Caki2 (cell line): ENCODE results near the gene VWA5B1. TPM values are rescaled to one million over a fixed set of nuclear protein-coding genes. Genes with fewer than 3 reads are reported as not detected.
"Not testable (repeated sequence)": the region's sequence is repeated elsewhere in the genome, so short reads cannot be mapped to it uniquely, and the experiment has no call there.

Source experiments
- DNase-seq: peaks from one replicate; pipeline ENCODE4 v3.0.0-alpha.2; 2015; ENCODE audit warnings: low read depth
- in situ Hi-C: cut with HindIII; loops from 2 replicates; pipeline ENCODE4 v1.10.0; 2016; ENCODE audit warnings: low sequenced_read_pairs, low pct_unique_long_range_greater_than_20kb, mixed read lengths
- total RNA-seq: library from RNA; depleted of rRNA; stranded (reverse); fragments of >200 nt; shearing (Covaris generic); gene quantifications from 2 replicates; pipeline ENCODE4 v1.2.3, GENCODE V29; 2014; ENCODE audit warnings: low replicate concordance

Gene VWA5B1
- total RNA-seq, 1 experiment from 2014 or later = not detected

DNA sequence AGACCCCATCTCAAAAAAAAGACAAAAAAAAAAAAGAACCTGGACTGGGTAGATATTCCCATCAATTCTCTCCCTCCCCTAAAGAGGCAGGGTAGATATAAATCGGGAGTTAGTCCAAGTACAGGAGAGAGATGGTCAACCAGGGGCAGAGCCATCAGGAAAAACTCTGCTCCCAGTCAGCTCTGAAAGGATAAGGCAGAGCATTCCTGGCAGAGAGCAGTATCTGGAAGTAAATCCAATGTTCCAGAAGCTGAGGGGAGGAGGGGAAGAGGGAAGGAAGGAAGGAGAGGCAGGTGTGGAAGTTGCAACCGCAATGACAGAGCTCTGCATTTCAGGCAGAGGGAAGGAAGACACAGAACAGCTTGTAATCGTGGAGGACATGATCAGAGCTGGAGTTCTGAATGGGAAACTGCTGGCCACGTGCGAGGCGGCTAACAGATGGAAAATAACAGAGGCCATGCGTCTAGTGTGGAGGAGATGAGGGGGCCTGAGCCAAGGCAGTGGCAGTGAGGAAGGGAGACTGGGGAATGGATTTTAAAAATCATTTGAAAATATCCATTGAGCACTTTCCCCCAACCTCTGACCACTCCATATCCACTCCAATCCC, 15.3 kb upstream of the VWA5B1 start:
- no peak for DNase-seq
- in situ Hi-C loops = no loop called here

DNA sequence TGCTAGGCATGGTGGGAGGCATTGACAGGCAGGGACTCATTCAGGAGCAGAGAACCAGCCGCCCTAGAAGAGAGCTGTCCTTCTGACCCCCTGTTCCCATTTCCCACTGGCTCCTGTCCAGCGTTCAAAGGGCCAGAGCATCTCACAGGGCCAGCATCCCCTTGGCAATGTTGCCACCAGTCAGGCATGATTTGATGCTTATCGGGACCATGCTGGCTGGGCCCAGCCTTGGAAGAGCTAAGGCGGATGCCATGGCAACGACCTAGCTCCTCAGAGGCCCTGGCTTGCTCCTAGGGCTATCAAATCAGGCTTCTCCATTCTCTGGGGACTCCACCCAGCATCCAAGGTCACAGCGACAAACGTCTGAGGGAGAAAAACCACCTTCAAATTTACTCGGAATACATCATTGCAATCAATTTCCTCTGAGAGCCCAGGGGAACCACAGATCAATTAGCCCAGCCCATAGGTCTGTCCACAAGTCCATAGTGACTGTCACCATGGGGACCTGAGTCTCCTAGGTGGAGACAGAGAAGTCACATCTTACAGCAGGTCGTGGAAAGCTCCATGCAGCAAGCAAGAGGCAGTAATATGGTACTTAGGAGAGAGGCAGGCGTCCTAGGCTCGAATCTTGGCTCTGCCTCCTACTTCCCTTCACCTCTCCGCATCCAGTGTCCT, 14.1 kb upstream of the VWA5B1 start:
- in situ Hi-C loops = no loop called here
- no peak for DNase-seq

DNA sequence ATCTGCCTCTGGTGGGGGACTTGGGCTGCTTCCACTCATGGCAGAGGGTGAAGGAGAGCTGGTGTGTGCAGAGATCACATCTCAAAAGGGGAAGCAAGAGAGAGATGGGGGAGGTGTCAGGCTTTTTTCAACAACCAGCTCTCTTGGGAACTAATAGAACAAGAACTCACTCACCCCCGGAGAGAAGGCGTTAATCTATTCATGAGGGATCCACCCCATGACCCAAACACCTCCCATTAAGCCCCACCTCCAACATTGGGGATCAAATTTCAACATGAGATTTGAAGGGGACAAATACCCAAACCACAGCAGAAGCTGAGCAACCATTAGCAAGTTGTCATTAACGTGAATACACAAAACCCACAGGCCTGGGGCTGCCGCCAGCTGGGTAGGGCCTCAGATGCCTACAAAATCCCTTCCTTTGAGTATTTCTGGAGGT, 12.0 kb upstream of the VWA5B1 start:
- in situ Hi-C loops = no loop called here
- DNase-seq = peak; percentile 38

DNA sequence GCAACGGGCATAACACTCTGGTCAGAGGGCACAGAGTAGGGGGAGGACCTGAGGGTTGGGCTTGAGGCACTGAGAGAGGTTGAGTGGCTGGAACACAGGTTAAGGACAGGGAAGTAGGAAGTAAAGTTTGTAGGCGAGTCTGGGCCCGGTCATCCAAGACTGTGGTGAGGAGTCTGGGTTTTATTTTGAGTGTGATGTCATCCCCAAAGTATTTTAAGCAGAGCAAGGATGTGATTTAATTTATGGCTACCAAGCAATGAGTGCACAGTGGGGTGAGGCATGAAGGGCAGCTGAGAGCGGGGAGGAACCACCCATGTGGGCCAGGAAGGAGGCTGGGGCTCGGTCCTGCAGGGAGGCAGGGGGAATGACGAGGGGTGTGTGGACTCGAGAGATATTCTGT, 11.2 kb upstream of the VWA5B1 start:
- in situ Hi-C loops = no loop called here
- DNase-seq = peak; percentile 84

DNA sequence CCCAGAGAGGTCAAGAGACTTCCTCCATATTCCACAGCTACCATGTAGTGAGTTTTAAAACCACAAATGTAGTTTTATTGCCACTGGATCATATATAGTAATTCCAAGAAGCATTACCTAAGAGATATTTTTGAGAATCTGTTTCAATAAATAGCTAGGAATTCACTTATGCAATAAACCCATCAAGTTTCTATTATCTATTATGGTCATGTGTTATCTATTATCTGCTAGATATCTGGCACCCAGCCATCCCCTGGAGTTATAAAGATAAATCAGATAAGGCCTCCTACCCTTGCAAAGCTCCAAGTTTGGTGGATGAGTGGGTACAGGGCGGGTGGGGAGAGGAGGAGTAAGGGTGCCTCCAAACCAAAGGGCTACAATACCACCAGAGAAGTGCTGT, 10.3 kb upstream of the VWA5B1 start:
- in situ Hi-C loops = no loop called here
- no peak for DNase-seq

DNA sequence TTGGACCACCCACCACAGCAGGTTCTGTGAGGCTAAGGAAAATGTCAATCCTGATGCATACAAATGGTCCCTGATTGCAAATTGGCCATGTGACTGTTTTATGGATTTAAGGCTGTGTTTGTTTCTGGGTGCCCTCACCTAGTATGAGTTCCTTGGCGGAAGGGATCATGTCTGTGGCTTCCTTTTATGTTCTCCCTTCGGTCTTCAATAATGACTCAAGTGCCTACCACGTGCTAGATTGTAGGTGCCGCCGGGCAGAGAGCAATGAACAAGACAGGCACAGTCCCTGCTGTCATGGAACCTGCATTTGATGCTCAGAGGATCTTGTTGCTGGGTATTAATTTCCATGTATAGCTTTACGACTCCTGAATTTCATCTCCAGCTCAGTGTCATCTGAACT, 9.8 kb upstream of the VWA5B1 start:
- no peak for DNase-seq

DNA sequence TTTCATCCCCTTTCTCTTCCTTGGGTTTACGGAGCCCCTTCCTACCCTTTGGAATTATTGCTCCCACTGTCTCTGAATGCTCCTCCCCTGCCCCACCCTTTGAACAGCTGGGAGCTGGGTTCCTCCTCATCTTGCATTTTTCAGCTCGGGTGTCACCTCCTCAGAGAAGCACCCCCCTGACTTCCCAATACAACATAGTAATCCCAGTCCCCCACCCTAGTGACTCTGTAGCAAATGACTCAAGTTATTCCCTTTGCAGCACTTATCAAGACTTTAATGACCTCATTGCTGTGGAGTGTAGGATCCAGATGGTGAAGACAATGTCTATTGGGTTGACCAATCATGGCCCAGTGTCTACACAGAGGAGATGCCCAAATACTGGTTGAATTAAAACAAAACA, 8.9 kb upstream of the VWA5B1 start:
- peak; percentile 6 for DNase-seq
- in situ Hi-C loops = no loop called here

More for the DNA sequence above, 9.8 kb upstream of the VWA5B1 start:
- in situ Hi-C loops = no loop called here

DNA sequence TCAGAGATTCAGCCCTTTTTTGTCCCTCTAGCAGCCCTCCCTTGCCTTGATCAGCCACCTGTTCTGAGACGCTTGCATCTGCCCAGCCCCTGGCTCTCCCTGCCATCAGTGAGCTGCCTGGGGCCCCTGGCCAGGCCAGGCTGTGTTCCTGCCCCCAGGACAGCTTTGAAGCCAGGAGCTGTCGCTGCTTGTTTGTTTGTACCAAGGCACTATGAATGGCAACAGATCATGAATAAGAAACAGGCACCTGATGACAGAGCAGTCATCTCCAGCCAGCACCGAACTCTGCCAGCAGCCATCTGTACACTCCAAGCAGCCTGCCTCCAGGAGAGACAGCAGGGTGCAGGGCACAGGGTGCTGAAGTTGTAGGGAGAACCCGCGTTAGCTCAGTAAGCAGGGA, 8.1 kb upstream of the VWA5B1 start:
- in situ Hi-C loops = no loop called here

DNA sequence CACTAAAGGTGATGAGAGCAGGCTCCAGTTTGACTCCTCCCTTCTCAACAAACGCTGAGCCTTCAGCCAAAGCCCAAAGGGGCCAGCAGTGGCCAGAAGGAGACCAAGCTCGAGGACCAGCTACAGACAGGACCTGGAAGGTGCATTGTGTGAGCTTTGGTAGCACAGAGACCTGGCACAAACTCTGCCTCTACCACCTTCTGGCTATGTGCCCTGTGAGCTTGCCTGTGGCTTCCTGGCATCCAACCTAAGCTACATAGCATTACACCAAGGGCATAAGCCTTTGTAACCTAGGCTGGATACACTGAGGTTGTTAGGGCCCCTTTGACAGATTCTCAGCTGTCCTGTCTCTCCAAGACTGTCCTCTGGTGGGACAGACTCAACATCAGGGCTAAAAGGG, 6.6 kb upstream of the VWA5B1 start:
- in situ Hi-C loops = no loop called here
- DNase-seq = no peak

More for the DNA sequence above, 8.1 kb upstream of the VWA5B1 start:
- no peak for DNase-seq

DNA sequence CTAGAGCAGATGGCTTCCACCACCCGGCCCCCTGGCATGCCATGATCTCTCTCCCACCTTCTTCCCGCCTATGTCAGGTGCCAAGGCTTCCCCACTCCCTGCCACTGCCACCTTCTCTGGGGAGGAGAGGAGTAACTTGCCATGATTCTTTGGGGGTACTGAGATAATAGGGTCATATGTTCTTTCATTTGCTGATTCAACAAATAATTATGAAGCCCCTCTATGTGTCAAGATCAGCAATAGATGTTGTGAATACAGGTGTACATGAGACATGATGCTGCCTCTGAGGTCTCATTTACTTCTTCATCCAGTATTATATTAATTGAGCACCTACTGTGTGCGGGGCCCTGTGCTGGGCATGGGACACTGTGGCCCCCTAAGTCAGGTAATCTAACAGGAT, 6.0 kb upstream of the VWA5B1 start:
- no peak for DNase-seq
- in situ Hi-C loops = no loop called here

DNA sequence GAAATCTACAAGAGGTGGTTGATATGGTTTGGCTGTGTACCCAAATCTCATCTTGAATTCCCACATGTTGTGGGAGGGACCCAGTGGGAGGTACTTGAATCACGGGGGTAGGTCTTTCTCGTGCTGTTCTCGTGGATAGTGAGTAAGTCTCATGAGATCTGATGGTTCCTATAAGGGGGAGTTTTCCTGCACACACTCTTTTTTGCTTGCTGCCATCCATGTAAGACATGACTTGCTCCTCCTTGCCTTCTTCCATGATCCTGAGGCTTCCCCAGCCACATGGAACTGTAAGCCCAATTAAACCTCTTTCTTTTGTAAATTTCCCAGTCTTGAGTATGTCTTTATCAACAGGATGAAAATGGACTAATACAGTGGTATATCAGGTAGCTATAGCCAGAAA, 5.2 kb upstream of the VWA5B1 start:
- in situ Hi-C loops = no loop called here
- DNase-seq = no peak

DNA sequence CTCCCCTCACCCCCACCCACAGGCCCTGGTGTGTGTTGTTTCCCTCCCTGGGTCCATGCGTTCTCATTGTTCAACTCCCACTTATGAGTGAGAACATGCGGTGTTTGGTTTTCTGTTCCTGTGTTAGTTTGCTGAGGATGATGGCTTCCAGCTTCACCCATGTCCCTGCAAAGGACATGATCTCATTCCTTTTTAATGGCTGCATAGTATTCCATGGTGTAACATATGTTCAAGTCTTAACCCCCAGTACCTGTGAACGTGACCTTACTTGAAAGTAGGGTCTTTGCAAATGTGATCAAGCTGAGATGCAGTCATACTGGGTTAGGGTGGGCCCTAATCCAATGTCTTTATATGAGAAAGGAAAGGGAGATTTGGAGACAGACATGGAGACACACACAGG, 3.0 kb upstream of the VWA5B1 start:
- in situ Hi-C loops, DNase-seq: not testable (repeated sequence)

DNA sequence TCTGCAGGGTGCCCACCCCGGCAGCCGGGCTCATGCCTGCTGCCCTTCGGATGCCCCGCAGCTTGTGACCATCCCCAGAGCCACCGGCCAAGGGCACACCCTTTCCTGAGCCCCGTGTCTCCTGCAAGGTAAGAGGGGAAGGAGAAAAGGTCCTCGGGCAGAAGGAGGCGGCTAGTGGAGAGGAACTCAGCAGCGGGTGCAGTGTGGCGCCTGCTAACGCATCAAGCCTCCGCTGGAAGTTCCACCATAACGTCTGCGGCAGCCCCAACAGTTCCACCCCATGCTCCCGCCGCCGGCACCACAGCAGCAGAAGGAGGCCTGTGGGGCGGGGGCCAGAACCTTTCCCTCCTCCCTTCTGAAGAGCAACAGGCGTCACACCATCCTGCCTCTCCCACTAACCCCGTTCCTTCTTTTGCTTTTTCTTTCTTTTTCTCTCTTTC, 990 bp downstream of the VWA5B1 start:
- in situ Hi-C loops = no loop called here

DNA sequence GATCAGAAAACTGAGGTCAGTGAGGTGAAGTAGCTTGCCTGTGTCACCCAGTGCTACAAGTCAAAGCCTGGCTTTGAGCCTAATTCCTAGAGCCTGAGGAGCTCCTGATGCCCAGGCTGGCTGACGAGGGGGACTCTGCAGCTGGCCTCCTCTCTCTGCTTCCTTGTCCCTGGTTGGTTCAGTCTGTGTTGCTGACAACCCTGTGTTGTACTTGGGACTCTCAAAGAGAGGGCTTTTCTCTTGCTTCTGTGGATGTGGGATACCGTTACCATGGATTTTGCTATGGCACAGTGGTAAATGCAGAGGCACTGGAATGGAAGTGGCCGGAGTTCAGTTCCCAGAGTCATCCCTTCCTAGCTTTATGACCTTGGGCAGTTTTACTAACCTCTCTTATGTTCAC, 8.0 kb downstream of the VWA5B1 start:
- in situ Hi-C loops = no loop called here
- no peak for DNase-seq

More for the DNA sequence above, 990 bp downstream of the VWA5B1 start:
- DNase-seq = no peak

DNA sequence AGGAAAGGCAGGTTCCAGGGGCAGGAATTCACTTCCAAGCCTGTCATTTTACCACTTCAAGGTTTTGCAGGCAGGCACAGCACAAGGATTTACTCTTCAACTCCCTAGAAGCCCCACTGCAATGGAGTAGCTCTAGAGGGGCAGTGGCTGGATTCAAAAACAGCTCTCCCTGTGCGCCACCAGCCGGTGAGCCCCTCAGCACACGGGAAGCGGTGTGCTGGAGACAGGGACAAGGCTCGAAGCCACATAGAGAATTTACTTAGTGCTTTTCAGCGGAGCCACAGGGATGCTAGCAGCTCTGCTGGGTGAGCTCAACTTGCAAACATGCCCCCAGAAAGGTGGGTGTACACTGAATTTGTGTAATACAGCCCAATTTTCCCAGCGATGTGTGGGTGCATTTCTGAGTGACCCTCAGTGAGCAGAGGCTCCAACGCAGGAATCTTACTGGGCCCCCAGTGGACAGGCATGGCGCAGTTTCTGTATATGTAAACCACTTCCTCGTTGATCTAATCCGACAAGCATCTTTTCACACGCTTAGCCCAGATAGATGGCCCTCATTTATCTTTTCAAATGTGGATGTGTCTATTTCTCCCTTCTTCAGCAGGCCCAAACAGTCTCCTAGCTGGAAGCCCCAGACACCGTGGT, 10.9 kb downstream of the VWA5B1 start:
- no peak for DNase-seq
- in situ Hi-C loops = no loop called here

DNA sequence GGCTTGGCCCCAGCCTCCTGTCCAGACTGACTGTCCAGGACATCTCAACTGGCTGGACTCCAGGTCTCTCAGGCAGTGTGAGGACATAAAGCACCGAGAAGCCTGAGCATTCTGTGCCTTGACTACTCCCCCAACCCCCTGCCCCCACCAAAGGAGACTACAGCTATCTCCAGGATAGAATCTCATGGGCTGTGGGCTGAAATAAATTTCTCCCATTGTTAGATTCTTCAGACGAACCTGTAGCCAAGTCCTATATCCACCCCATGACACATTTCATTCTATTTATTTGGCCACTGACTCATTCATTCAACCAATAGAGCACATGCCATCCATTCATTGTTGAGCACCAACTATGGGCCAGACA, 11.4 kb downstream of the VWA5B1 start:
- in situ Hi-C loops = no loop called here
- DNase-seq = no peak

DNA sequence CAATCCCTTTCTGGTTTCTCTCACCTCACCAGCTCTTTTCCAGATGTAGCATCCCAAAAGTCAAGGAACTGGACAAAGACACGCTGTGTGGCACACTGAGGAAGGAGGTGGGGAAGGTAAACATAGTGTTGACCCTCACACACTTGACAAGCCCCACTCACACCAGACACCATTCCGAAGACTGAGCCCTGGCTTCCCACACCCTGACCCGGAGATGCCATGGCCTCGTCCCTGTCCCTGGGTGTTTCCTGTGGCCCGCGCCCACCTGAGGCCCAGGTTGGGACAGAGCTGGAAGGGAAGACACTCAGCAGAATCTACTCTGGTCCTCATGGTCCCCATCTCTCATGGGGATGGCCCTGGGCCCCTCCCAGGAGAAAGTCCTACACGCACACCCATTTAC, 16.4 kb downstream of the VWA5B1 start:
- no peak for DNase-seq
- in situ Hi-C loops = no loop called here

DNA sequence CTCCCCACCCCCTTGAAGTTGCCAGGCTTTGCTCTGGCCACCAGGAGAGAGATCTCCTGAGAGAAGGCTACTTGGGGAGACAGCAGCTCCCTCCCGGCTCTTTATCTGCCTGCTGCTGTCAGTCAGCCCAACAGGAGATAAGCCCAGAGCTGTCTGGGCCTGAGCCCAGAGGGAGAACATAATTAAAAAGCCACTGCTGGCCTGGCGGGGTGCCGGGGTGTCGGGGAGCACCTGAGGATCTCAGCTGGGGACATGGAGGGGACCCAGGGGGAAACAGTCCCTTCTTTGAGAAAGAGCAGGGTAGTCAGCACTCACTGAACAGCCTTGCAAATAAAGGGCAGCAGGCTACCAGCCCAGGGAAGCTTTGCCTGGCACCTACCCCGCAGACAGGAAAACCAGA, 17.9 kb downstream of the VWA5B1 start:
- in situ Hi-C loops = no loop called here
- DNase-seq = no peak

DNA sequence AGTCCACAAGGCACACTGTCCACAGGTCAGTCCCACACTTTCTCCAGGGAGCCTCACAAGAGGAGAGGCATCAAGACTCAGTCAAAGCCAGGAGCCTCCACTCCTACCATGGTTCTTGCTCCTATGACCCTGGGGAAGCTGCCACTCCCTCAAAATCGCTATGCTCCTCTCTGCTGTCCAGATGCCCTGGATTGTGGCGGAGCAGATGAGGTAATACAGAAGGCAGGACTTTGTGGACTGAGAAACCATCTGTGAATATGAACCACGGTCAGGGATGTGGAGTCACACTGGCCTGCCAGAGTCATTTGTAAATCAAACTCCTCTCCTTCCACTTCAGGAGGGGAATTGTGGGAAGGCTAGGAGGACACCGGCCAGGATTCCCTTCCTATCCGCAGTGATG, 20.6 kb downstream of the VWA5B1 start:
- in situ Hi-C loops = no loop called here
- no peak for DNase-seq

DNA sequence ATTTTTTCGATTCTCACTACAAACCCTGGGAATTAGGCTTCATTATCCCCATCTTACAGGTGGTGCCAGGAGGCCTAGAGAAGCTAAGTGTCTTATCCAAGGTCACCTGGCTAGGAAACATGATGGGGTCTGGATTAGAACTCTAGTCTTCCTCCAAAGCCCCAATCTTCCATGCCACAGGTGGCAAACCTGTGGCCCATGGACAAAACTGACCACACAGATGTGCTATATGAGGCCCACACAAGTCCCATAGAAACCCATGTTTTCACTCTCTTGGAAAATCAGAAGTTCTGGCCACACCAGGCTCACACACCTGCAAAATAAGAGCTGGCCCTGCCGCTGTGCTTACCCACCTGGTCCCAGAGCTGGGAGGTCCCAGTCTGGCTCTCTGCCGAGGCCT, 21.6 kb downstream of the VWA5B1 start:
- in situ Hi-C loops = no loop called here
- DNase-seq = no peak
